Sigmoid colon (tissue), 4 donors: ENCODE data around the gene LRP1B.

Experiments used
- CTCF ChIP-seq, 4 experiments: fragments of 450-650 bp in 3 of 4; fragments of 200-600 bp in 1 of 4; IDR thresholded peaks; one replicate each; pipeline ENCODE4 v1.5.1; 2016 to 2019; ENCODE audit warnings: antibody characterized with exemption in 4 of 4, mild to moderate bottlenecking in 3 of 4, moderate library complexity in 2 of 4
- EP300 ChIP-seq, 4 donors: sonication (generic); formaldehyde crosslinking; IDR thresholded peaks; one replicate each; pipeline ENCODE4 v1.6.1; 2017; ENCODE audit warnings: antibody characterized with exemption in 4 of 4

GRCh38 chr2:141927536-141927935 lies 203.3 kb downstream of the LRP1B start:
- TF ChIP-seq EP300 (IDR thresholded peaks at IDR 0.05) (no peak), CTCF (IDR thresholded peaks at IDR 0.05) (no peak)
